ENCODE measurements around the gene CLSTN3.

CLSTN3 gene

GRCh38 chr12:7113389-7113871 is 16.7 kb upstream of the CLSTN3 start:
- Mint-ChIP-seq H3K27ac (peak overlapping the region; percentile 23), H3K36me3 (no peaks in the 10 kb centered on the region), H3K9me3 (no peaks in the 10 kb centered on the region), H3K27me3 (no peaks in the 10 kb centered on the region), H3K4me1 (peaks cover 13% of the 10 kb centered on the region), H3K4me3 (no peak overlapping the region)

GRCh38 chr12:7114008-7114407 is 16.2 kb upstream of the CLSTN3 start:
- no peak overlapping the region for H3K4me3 Mint-ChIP-seq
- no peaks in the 10 kb centered on the region for H3K27me3 Mint-ChIP-seq
- H3K36me3 Mint-ChIP-seq: no peaks in the 10 kb centered on the region
- H3K9me3 Mint-ChIP-seq: no peaks in the 10 kb centered on the region
- peaks cover 13% of the 10 kb centered on the region for H3K4me1 Mint-ChIP-seq
- H3K27ac Mint-ChIP-seq: no peak overlapping the region

GRCh38 chr12:7114851-7115250 is 15.3 kb upstream of the CLSTN3 start:
- H3K4me3 Mint-ChIP-seq: no peak overlapping the region
- H3K36me3 Mint-ChIP-seq: no peaks in the 10 kb centered on the region
- no peaks in the 10 kb centered on the region for H3K27me3 Mint-ChIP-seq
- H3K9me3 Mint-ChIP-seq: no peaks in the 10 kb centered on the region
- no peak overlapping the region for H3K27ac Mint-ChIP-seq
- H3K4me1 Mint-ChIP-seq: peaks cover 5% of the 10 kb centered on the region

GRCh38 chr12:7116196-7116595 is 14.0 kb upstream of the CLSTN3 start:
- no peaks in the 10 kb centered on the region for H3K27me3 Mint-ChIP-seq
- no peaks in the 10 kb centered on the region for H3K36me3 Mint-ChIP-seq
- H3K9me3 Mint-ChIP-seq: no peaks in the 10 kb centered on the region
- H3K4me1 Mint-ChIP-seq: peaks cover 5% of the 10 kb centered on the region
- H3K27ac Mint-ChIP-seq: no peak overlapping the region
- H3K4me3 Mint-ChIP-seq: no peak overlapping the region

GRCh38 chr12:7116916-7117315 is 13.3 kb upstream of the CLSTN3 start:
- Mint-ChIP-seq H3K27me3 (no peaks in the 10 kb centered on the region), H3K27ac (no peak overlapping the region), H3K9me3 (no peaks in the 10 kb centered on the region), H3K36me3 (peaks cover under 1% of the 10 kb centered on the region), H3K4me3 (no peak overlapping the region), H3K4me1 (peaks cover 5% of the 10 kb centered on the region)

- no peaks in the 10 kb centered on the region for H3K9me3 Mint-ChIP-seq
Measured at GRCh38 chr12:7117670-7118069, 12.5 kb upstream of the CLSTN3 start.

GRCh38 chr12:7118881-7119280 is 11.3 kb upstream of the CLSTN3 start:
- Mint-ChIP-seq H3K27ac (no peak overlapping the region), H3K9me3 (no peaks in the 10 kb centered on the region), H3K4me3 (no peak overlapping the region), H3K4me1 (no peaks in the 10 kb centered on the region), H3K36me3 (peaks cover 2% of the 10 kb centered on the region), H3K27me3 (no peaks in the 10 kb centered on the region)

More at GRCh38 chr12:7117670-7118069, 12.5 kb upstream of the CLSTN3 start:
- Mint-ChIP-seq H3K4me3 (no peak overlapping the region), H3K27ac (no peak overlapping the region), H3K36me3 (peaks cover 2% of the 10 kb centered on the region), H3K27me3 (no peaks in the 10 kb centered on the region), H3K4me1 (peaks cover 5% of the 10 kb centered on the region)

GRCh38 chr12:7120166-7120565 is 10.0 kb upstream of the CLSTN3 start:
- Mint-ChIP-seq H3K9me3 (no peaks in the 10 kb centered on the region), H3K27me3 (no peaks in the 10 kb centered on the region), H3K4me1 (no peaks in the 10 kb centered on the region), H3K36me3 (peaks cover 2% of the 10 kb centered on the region), H3K27ac (no peak overlapping the region), H3K4me3 (no peak overlapping the region)

GRCh38 chr12:7121324-7121723 is 8.8 kb upstream of the CLSTN3 start:
- Mint-ChIP-seq H3K9me3 (no peaks in the 10 kb centered on the region), H3K4me3 (no peak overlapping the region), H3K27me3 (no peaks in the 10 kb centered on the region), H3K4me1 (no peaks in the 10 kb centered on the region), H3K36me3 (peaks cover 2% of the 10 kb centered on the region), H3K27ac (no peak overlapping the region)

GRCh38 chr12:7122811-7123769 is 7.1 kb upstream of the CLSTN3 start:
- H3K4me1 Mint-ChIP-seq: peaks cover 5% of the 10 kb centered on the region
- H3K27ac Mint-ChIP-seq: no peak overlapping the region
- no peaks in the 10 kb centered on the region for H3K27me3 Mint-ChIP-seq
- H3K4me3 Mint-ChIP-seq: no peak overlapping the region
- H3K36me3 Mint-ChIP-seq: peaks cover 2% of the 10 kb centered on the region
- no peaks in the 10 kb centered on the region for H3K9me3 Mint-ChIP-seq

GRCh38 chr12:7123806-7124522 is 6.2 kb upstream of the CLSTN3 start:
- no peak overlapping the region for H3K27ac Mint-ChIP-seq
- H3K9me3 Mint-ChIP-seq: no peaks in the 10 kb centered on the region
- no peaks in the 10 kb centered on the region for H3K27me3 Mint-ChIP-seq
- H3K4me3 Mint-ChIP-seq: no peak overlapping the region
- peaks cover 12% of the 10 kb centered on the region for H3K4me1 Mint-ChIP-seq
- peaks cover 2% of the 10 kb centered on the region for H3K36me3 Mint-ChIP-seq

- no peak overlapping the region for H3K4me3 Mint-ChIP-seq
- no peak overlapping the region for H3K27ac Mint-ChIP-seq
- no peaks in the 10 kb centered on the region for H3K27me3 Mint-ChIP-seq
- peaks cover 16% of the 10 kb centered on the region for H3K4me1 Mint-ChIP-seq
- no peaks in the 10 kb centered on the region for H3K9me3 Mint-ChIP-seq
- H3K36me3 Mint-ChIP-seq: peaks cover 2% of the 10 kb centered on the region
Measured at GRCh38 chr12:7125632-7126227, 4.4 kb upstream of the CLSTN3 start.

GRCh38 chr12:7127916-7128626 is 2.1 kb upstream of the CLSTN3 start:
- Mint-ChIP-seq H3K27ac (no peak overlapping the region), H3K27me3 (no peaks in the 10 kb centered on the region), H3K36me3 (no peaks in the 10 kb centered on the region), H3K9me3 (no peaks in the 10 kb centered on the region), H3K4me1 (peaks cover 36% of the 10 kb centered on the region), H3K4me3 (peak overlapping the region; percentile 71)

- H3K27me3 Mint-ChIP-seq: no peaks in the 10 kb centered on the region
- peak within 1 kb of the TSS; percentile 96 for H3K4me3 Mint-ChIP-seq
- H3K36me3 Mint-ChIP-seq: no peaks in the 10 kb centered on the region
- peaks cover 36% of the 10 kb centered on the region for H3K4me1 Mint-ChIP-seq
- H3K9me3 Mint-ChIP-seq: no peaks in the 10 kb centered on the region
- peak within 1 kb of the TSS; percentile 52 for H3K27ac Mint-ChIP-seq
Measured at GRCh38 chr12:7128681-7129286, 1.4 kb upstream of the CLSTN3 start, which contains the start of gene RBP5. RBP5 (minus strand) TSS chr12:7128889; CDS start chr12:7128775, 114 bp downstream.

All from activated naive CD4-positive, alpha-beta T cell treated with anti-CD3 and anti-CD28 coated beads, Interleukin-2, amount 50 U/mL, for 24 hours (primary cell).